Smooth muscle cell (in vitro differentiated cells): ENCODE measurements around the gene SNX15. TPM values are rescaled to one million over a fixed set of nuclear protein-coding genes. Genes with fewer than 3 reads are reported as not detected.
"Not testable (repeated sequence)": the region's sequence is repeated elsewhere in the genome, so short reads cannot be mapped to it uniquely, and the experiment has no call there.

Experiments
- DNase-seq: peaks from one replicate; lab custom pipeline; 2025; ENCODE audit not compliant: unreplicated experiment; lab: John Stamatoyannopoulos, UW
- H2AFZ ChIP-seq: fragments of 200-600 bp; sonication (generic); 2 replicates; pipeline ENCODE4 v1.6.0; 2016; ENCODE audit warnings: antibody characterized with exemption, low read depth, mild to moderate bottlenecking
- H3F3A ChIP-seq: fragments of 200-600 bp; sonication (generic); 2 replicates; pipeline ENCODE4 v1.6.0; 2017; ENCODE audit warnings: antibody characterized with exemption, low read depth
- H3K27ac ChIP-seq: fragments of 200-600 bp; sonication (generic); 2 replicates; pipeline ENCODE4 v1.5.1; 2016; ENCODE audit warnings: low read depth, mild to moderate bottlenecking
- H3K27me3 ChIP-seq: fragments of 200-600 bp; sonication (generic); 2 replicates; pipeline ENCODE4 v1.6.1; 2016; ENCODE audit warnings: low read depth, mild to moderate bottlenecking
- H3K36me3 ChIP-seq: fragments of 200-600 bp; sonication (generic); 2 replicates; pipeline ENCODE4 v1.5.1; 2016; ENCODE audit warnings: low read depth
- H3K4me1 ChIP-seq: fragments of 200-600 bp; sonication (generic); 2 replicates; pipeline ENCODE4 v1.5.1; 2016; ENCODE audit warnings: low read depth
- H3K4me2 ChIP-seq: fragments of 200-600 bp; sonication (generic); 2 replicates; pipeline ENCODE4 v1.6.0; 2016; ENCODE audit warnings: mild to moderate bottlenecking
- H3K4me3 ChIP-seq: fragments of 200-600 bp; sonication (generic); 2 replicates; pipeline ENCODE4 v1.5.1; 2016; ENCODE audit warnings: mild to moderate bottlenecking
- H3K79me2 ChIP-seq: fragments of 200-600 bp; sonication (generic); 2 replicates; pipeline ENCODE4 v1.6.0; 2016; ENCODE audit warnings: low read depth, mild to moderate bottlenecking
- H3K9ac ChIP-seq: fragments of 200-600 bp; sonication (generic); 2 replicates; pipeline ENCODE4 v1.6.0; 2016; ENCODE audit warnings: low read depth
- H3K9me3 ChIP-seq: fragments of 200-600 bp; sonication (generic); replicated peaks from 2 replicates; pipeline ENCODE4 v1.5.1; 2016; ENCODE audit warnings: low read depth
- H4K20me1 ChIP-seq: fragments of 200-600 bp; sonication (generic); 2 replicates; pipeline ENCODE4 v1.6.0; 2016; ENCODE audit warnings: low read depth
- CTCF ChIP-seq: fragments of 200-600 bp; sonication (generic); IDR thresholded peaks from 2 replicates; pipeline ENCODE4 v1.5.1; 2017; ENCODE audit warnings: borderline replicate concordance, mild to moderate bottlenecking, antibody characterized with exemption; ENCODE audit not compliant: insufficient read depth, poor library complexity, severe bottlenecking
- WGBS: methylation state at CpG from one replicate; pipeline ENCODE4 v1.1.7; 2016; ENCODE audit warnings: low lambda C conversion rate; 5-methylcytosine and 5-hydroxymethylcytosine counted together
- polyA plus RNA-seq: library from polyadenylated mRNA; unstranded; fragments of >200 nt; fragmentation: Nextera tagmentation; extraction: Ambion mirVana; gene quantifications from 2 replicates; pipeline ENCODE4 v1.2.1, GENCODE V29; 2016
- total RNA-seq: library from RNA; depleted of rRNA; stranded (reverse); fragments of >200 nt; gene quantifications from 2 replicates; pipeline ENCODE4 v1.2.3, GENCODE V29; 2014

Gene SNX15
- total and polyA plus RNA-seq, 2 experiments from 2014 or later = 14.8 to 24.7 TPM

- H3F3A ChIP-seq = no peaks in the 10 kb centered on the region
- no peak overlapping the region for H3K27ac ChIP-seq
- no peak for DNase-seq
- 81% methylated on average over 1 of the region's 1 CpG for WGBS
- no peak overlapping the region for H3K9ac ChIP-seq
- H3K4me2 ChIP-seq = no peak overlapping the region
- peaks cover 8% of the 10 kb centered on the region for H3K4me1 ChIP-seq
- no peak for TF ChIP-seq CTCF
- H3K27me3 ChIP-seq = no peaks in the 10 kb centered on the region
- H3K9me3 ChIP-seq = no peaks in the 10 kb centered on the region
- no peaks in the 10 kb centered on the region for H4K20me1 ChIP-seq
- H3K79me2 ChIP-seq = no peaks in the 10 kb centered on the region
- H3K4me3 ChIP-seq = no peak overlapping the region
- no peaks in the 10 kb centered on the region for H3K36me3 ChIP-seq
- H2AFZ ChIP-seq = no peak overlapping the region
Measured at GRCh38 chr11:64999478-64999877, 27.8 kb upstream of the SNX15 start.

GRCh38 chr11:65002706-65003105, 24.5 kb upstream of the SNX15 start:
- Histone ChIP-seq H4K20me1 (no peaks in the 10 kb centered on the region), H3F3A (no peaks in the 10 kb centered on the region), H3K27me3 (no peaks in the 10 kb centered on the region), H3K9me3 (no peaks in the 10 kb centered on the region), H3K36me3 (no peaks in the 10 kb centered on the region), H3K4me1 (no peaks in the 10 kb centered on the region), H3K79me2 (no peaks in the 10 kb centered on the region), H3K9ac (no peak overlapping the region), H3K4me3 (no peak overlapping the region), H3K4me2 (no peak overlapping the region), H3K27ac (no peak overlapping the region), H2AFZ (no peak overlapping the region)
- TF ChIP-seq CTCF = no peak
- DNase-seq = no peak
- WGBS = 91% methylated on average over 5 of the region's 5 CpGs

GRCh38 chr11:65003282-65003681, 24.0 kb upstream of the SNX15 start:
- 79% methylated on average over 7 of the region's 7 CpGs for WGBS
- no peak overlapping the region for H3K4me3 ChIP-seq
- no peaks in the 10 kb centered on the region for H3K4me1 ChIP-seq
- no peaks in the 10 kb centered on the region for H3K36me3 ChIP-seq
- no peak overlapping the region for H3K27ac ChIP-seq
- H3K79me2 ChIP-seq = no peaks in the 10 kb centered on the region
- no peak for TF ChIP-seq CTCF
- H3K27me3 ChIP-seq = no peaks in the 10 kb centered on the region
- H4K20me1 ChIP-seq = no peaks in the 10 kb centered on the region
- H3K9me3 ChIP-seq = no peaks in the 10 kb centered on the region
- no peak for DNase-seq
- no peak overlapping the region for H3K4me2 ChIP-seq
- no peak overlapping the region for H3K9ac ChIP-seq
- H3F3A ChIP-seq = no peaks in the 10 kb centered on the region
- H2AFZ ChIP-seq = no peak overlapping the region

- not testable (repeated sequence) for H3K4me2 ChIP-seq, DNase-seq, H3K9me3 ChIP-seq, H3K27ac ChIP-seq, H3F3A ChIP-seq, H2AFZ ChIP-seq, H3K36me3 ChIP-seq, H3K9ac ChIP-seq, H3K4me1 ChIP-seq, H3K27me3 ChIP-seq, H4K20me1 ChIP-seq, H3K79me2 ChIP-seq, H3K4me3 ChIP-seq
- WGBS = 53% methylated on average over 3 of the region's 3 CpGs
Measured at GRCh38 chr11:65003968-65004367, 23.3 kb upstream of the SNX15 start.
